Suppressor macrophage treated with lipopolysaccharide for 4 hours (primary cell): ENCODE results near the gene PKM.
A peak's percentile ranks its signal among the peaks of the same experiment; 100 is the strongest.
"Not testable (repeated sequence)": the region's sequence is repeated elsewhere in the genome, so short reads cannot be mapped to it uniquely, and the experiment has no call there.

Experiments
- DNase-seq: peaks from one replicate; pipeline ENCODE4 v3.0.0-alpha.2; 2020

Gene PKM

GRCh38 chr15:72174551-72175165 is 56.3 kb downstream of the PKM start:
- DNase-seq = no peak

- DNase-seq = no peak
Measured at GRCh38 chr15:72173864-72174550, 57.0 kb downstream of the PKM start.

GRCh38 chr15:72173401-72173800 is 57.6 kb downstream of the PKM start:
- DNase-seq = no peak

- no peak for DNase-seq
Measured at GRCh38 chr15:72172796-72173195, 58.2 kb downstream of the PKM start.

- not testable (repeated sequence) for DNase-seq
Measured at GRCh38 chr15:72171978-72172377, 59.0 kb downstream of the PKM start.

GRCh38 chr15:72170691-72171090 is 60.3 kb downstream of the PKM start:
- no peak for DNase-seq

GRCh38 chr15:72169921-72170611 is 60.9 kb downstream of the PKM start:
- no peak for DNase-seq

GRCh38 chr15:72169236-72169920 is 61.6 kb downstream of the PKM start:
- no peak for DNase-seq

- no peak for DNase-seq
Measured at GRCh38 chr15:72168808-72169190, 62.2 kb downstream of the PKM start.

- DNase-seq = no peak
Measured at GRCh38 chr15:72168131-72168807, 62.7 kb downstream of the PKM start.

GRCh38 chr15:72167445-72167844 is 63.5 kb downstream of the PKM start:
- no peak for DNase-seq

- no peak for DNase-seq
Measured at GRCh38 chr15:72166716-72167417, 64.1 kb downstream of the PKM start.

GRCh38 chr15:72163719-72164118 is 67.3 kb downstream of the PKM start:
- no peak for DNase-seq

GRCh38 chr15:72162569-72162968 is 68.4 kb downstream of the PKM start:
- no peak for DNase-seq

- DNase-seq = no peak
Measured at GRCh38 chr15:72161361-72162132, 69.4 kb downstream of the PKM start.

GRCh38 chr15:72160696-72161245 is 70.2 kb downstream of the PKM start:
- no peak for DNase-seq

GRCh38 chr15:72156928-72157327 is 74.1 kb downstream of the PKM start:
- peak; percentile 38 for DNase-seq

GRCh38 chr15:72155635-72156616 is 75.1 kb downstream of the PKM start:
- peak; percentile 84 for DNase-seq

- DNase-seq = peak; percentile 8
Measured at GRCh38 chr15:72155003-72155621, 75.9 kb downstream of the PKM start.
